Activated naive CD8-positive, alpha-beta T cell treated with anti-CD3 and anti-CD28 coated beads, Interleukin-2, amount 10 ng/mL, durations not matched to agents 7 days and 5 days (primary cell): ENCODE data around the gene DLX6. TPM values are rescaled to one million over a fixed set of nuclear protein-coding genes. Genes with fewer than 3 reads are reported as not detected.

ENCODE experiments used
- ATAC-seq: fragments of 150-1000 bp; cut with Tn5 transposase; one replicate; pipeline ENCODE4 v1.10.0; 2021; ENCODE audit warnings: low read depth, moderate library complexity
- POLR2A ChIA-PET: fragments of 350-600 bp; sonication (Branson Sonifier 250); formaldehyde crosslinking; loops from one replicate; lab custom pipeline; 2021; ENCODE audit warnings: antibody characterized with exemption; lab: Charles Lee
- DNase-seq: peaks from one replicate; pipeline ENCODE4 v3.0.0; 2021
- H3K27ac Mint-ChIP-seq: one replicate; pipeline ENCODE4 v1.8.0; 2022; ENCODE audit warnings: mild to moderate bottlenecking, mixed read lengths
- H3K27me3 Mint-ChIP-seq: one replicate; pipeline ENCODE4 v1.8.0; 2022; ENCODE audit warnings: mild to moderate bottlenecking, moderate library complexity, mixed read lengths
- H3K36me3 Mint-ChIP-seq: one replicate; pipeline ENCODE4 v1.8.0; 2021; ENCODE audit warnings: mild to moderate bottlenecking, mixed read lengths
- H3K4me1 Mint-ChIP-seq: one replicate; pipeline ENCODE4 v1.8.0; 2021; ENCODE audit warnings: mixed read lengths
- H3K4me3 Mint-ChIP-seq: one replicate; pipeline ENCODE4 v1.8.0; 2022; ENCODE audit warnings: mild to moderate bottlenecking, moderate library complexity, mixed read lengths
- H3K9me3 Mint-ChIP-seq: one replicate; pipeline ENCODE4 v1.8.0; 2021; ENCODE audit warnings: mixed read lengths
- total RNA-seq, 2 experiments: library from RNA; stranded (reverse); gene quantifications; one replicate each; pipeline ENCODE4 v1.2.3, GENCODE V29; 2021

Gene DLX6
- total RNA-seq, 2 experiments from 2014 or later = not detected

DNA sequence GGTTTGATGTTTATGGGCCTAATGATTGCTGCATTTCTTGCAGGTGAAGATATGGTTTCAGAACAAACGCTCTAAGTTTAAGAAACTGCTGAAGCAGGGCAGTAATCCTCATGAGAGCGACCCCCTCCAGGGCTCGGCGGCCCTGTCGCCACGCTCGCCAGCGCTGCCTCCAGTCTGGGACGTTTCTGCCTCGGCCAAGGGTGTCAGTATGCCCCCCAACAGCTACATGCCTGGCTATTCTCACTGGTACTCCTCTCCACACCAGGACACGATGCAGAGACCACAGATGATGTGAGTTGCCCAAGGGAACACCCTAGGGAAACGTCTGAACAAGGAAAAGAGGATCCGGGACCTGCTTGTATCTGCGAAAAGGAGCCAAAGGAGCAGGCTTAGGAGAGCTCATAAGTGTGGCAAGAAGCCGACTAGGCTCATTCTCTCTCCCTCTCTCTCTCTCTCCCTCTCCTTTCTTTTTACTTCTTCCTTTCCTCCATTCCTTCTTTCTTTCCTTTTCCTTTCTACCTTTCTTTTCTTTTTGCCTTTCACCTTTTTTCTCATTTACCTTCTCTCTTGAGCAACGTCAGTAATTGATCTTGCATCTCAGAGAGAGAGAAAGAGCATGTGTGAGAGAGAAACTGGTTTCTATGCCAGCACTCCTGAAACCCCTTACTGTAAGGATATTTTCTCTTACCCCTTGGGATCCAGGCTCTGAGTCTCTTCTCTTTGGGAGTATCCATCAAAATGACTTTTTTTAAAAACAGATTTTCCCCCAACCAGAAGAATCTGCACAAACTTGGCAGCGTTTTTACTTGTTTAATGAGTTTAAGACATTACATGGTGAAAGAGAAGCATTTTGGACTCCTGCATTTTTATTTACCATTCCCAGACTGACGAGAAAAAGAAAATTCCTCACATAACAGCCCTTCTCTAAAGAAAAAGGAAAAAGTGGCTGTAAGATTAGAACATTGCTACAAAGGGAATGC lies 4.7 kb downstream of the DLX6 start:
- H3K27ac Mint-ChIP-seq = no peak overlapping the region
- DNase-seq = no peak
- peaks cover 88% of the 10 kb centered on the region for H3K27me3 Mint-ChIP-seq
- POLR2A ChIA-PET = no interaction called here
- peaks cover 1% of the 10 kb centered on the region for H3K36me3 Mint-ChIP-seq
- H3K9me3 Mint-ChIP-seq = no peaks in the 10 kb centered on the region
- peaks cover 2% of the 10 kb centered on the region for H3K4me1 Mint-ChIP-seq
- H3K4me3 Mint-ChIP-seq = no peak overlapping the region
- no peak for ATAC-seq

DNA sequence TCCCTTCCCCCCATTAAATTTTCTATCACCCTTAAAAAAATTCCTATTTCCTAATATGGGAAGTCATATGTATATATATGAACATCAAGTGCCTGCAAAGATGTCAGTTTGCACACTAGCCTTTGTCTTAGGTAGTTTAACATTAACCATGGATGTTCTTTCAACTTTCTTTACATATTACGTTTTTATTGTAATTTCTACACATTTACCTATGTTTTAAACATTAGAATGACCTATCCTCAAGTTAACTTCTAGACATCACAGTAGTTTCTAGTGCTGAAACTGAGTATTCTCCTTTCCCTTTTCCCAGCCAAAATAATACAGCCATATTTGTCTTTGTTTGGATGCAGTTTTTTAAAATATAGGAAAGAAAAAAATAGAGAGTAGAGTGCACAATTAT lies 5.8 kb downstream of the DLX6 start:
- no peak for ATAC-seq
- no peak overlapping the region for H3K4me3 Mint-ChIP-seq
- POLR2A ChIA-PET = no interaction called here

DNA sequence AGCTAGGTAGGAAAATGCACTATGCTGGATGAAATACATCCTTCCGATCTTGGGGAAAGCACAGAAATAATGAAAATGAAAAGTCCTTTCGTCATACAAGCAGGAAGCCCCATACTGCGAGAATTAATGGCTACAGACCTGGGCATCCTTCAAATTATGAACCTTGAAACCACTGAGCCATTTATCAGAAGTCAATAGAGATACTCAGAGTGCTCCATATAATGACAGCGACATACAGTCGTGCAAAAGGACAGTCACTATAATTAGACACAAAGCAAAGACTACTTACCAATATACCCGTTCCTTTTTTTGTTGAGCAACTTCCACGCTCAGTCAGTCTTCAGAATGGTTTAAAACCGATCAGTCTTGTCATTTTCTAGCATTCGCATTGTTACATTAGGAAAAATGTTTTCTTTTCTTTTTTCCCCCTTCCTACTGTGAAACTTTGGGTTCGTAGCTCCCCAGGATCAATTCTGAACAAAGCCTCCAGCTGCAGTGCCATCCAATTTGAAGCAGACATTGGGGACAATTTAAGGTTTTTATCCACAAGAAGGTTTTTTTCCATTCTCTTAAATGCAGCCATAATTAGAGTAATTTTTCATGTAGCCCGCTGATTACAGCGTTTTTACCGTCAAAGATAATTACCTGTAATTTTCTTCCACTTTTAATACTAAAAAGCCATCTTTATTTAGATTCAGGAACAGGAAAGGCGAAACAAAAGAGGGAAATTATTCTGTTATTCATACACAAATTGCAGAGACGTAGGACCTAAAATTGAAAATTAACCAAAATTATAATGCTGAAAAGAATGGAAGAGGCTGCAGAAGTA lies 6.4 kb downstream of the DLX6 start:
- Mint-ChIP-seq H3K4me3 (no peak overlapping the region), H3K27ac (no peak overlapping the region), H3K27me3 (peaks cover 95% of the 10 kb centered on the region), H3K36me3 (peaks cover 1% of the 10 kb centered on the region), H3K9me3 (no peaks in the 10 kb centered on the region), H3K4me1 (peaks cover 2% of the 10 kb centered on the region)
- ATAC-seq (no peak), DNase-seq (no peak)
- POLR2A ChIA-PET = no interaction called here

More for the DNA sequence above, 5.8 kb downstream of the DLX6 start:
- no peak for DNase-seq
- no peaks in the 10 kb centered on the region for H3K9me3 Mint-ChIP-seq
- H3K4me1 Mint-ChIP-seq = peaks cover 3% of the 10 kb centered on the region
- peaks cover 92% of the 10 kb centered on the region for H3K27me3 Mint-ChIP-seq
- no peak overlapping the region for H3K27ac Mint-ChIP-seq
- peaks cover 1% of the 10 kb centered on the region for H3K36me3 Mint-ChIP-seq

- peaks cover 95% of the 10 kb centered on the region for H3K27me3 Mint-ChIP-seq
- H3K9me3 Mint-ChIP-seq = peaks cover 3% of the 10 kb centered on the region
- POLR2A ChIA-PET = no interaction called here
- no peak overlapping the region for H3K4me3 Mint-ChIP-seq
- peaks cover 1% of the 10 kb centered on the region for H3K36me3 Mint-ChIP-seq
- H3K27ac Mint-ChIP-seq = no peak overlapping the region
- ATAC-seq (no peak), DNase-seq (no peak)
- peaks cover 2% of the 10 kb centered on the region for H3K4me1 Mint-ChIP-seq
These were observed 7.2 kb downstream of the DLX6 start for GRCh38 chr7:97012365-97013133.

- Mint-ChIP-seq H3K27ac (no peak overlapping the region), H3K4me3 (no peak overlapping the region), H3K27me3 (peaks cover 95% of the 10 kb centered on the region), H3K9me3 (peaks cover 3% of the 10 kb centered on the region), H3K4me1 (peaks cover 4% of the 10 kb centered on the region), H3K36me3 (peaks cover 1% of the 10 kb centered on the region)
- ATAC-seq (no peak), DNase-seq (no peak)
- POLR2A ChIA-PET = no interaction called here
These were observed 7.9 kb downstream of the DLX6 start for GRCh38 chr7:97013134-97013844.

DNA sequence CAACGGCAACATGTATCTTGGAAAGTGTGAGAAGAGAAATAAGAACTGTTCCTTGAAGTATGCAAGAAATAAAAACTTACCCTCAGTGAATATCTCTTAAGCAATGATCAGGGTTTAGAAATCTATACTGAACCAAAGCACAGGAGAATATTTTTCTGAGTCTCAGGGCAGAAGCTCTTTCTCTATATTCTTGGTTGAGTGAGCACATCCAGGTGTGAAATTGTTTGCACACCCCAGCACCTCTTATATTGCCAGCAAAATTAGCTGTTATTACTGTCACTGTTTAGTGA lies 8.4 kb downstream of the DLX6 start:
- Mint-ChIP-seq H3K36me3 (peaks cover 1% of the 10 kb centered on the region), H3K4me1 (peaks cover 4% of the 10 kb centered on the region), H3K27ac (no peak overlapping the region), H3K4me3 (no peak overlapping the region), H3K27me3 (peaks cover 95% of the 10 kb centered on the region), H3K9me3 (peaks cover 3% of the 10 kb centered on the region)
- POLR2A ChIA-PET = no interaction called here
- ATAC-seq (no peak), DNase-seq (no peak)

- Mint-ChIP-seq H3K27ac (no peak overlapping the region), H3K4me1 (peaks cover 4% of the 10 kb centered on the region)
- no peak for DNase-seq
These were observed 8.9 kb downstream of the DLX6 start for GRCh38 chr7:97014145-97014750.

GRCh38 chr7:97015279-97015678 lies 9.9 kb downstream of the DLX6 start:
- H3K4me3 Mint-ChIP-seq = no peak overlapping the region
- H3K9me3 Mint-ChIP-seq = peaks cover 3% of the 10 kb centered on the region
- DNase-seq (no peak), ATAC-seq (no peak)
- peaks cover 4% of the 10 kb centered on the region for H3K4me1 Mint-ChIP-seq
- no peak overlapping the region for H3K27ac Mint-ChIP-seq
- POLR2A ChIA-PET = no interaction called here
- peaks cover 1% of the 10 kb centered on the region for H3K36me3 Mint-ChIP-seq
- peaks cover 95% of the 10 kb centered on the region for H3K27me3 Mint-ChIP-seq

More at GRCh38 chr7:97014145-97014750, 8.9 kb downstream of the DLX6 start:
- ATAC-seq = no peak
- POLR2A ChIA-PET = no interaction called here
- Mint-ChIP-seq H3K27me3 (peaks cover 96% of the 10 kb centered on the region), H3K36me3 (peaks cover 1% of the 10 kb centered on the region), H3K4me3 (no peak overlapping the region), H3K9me3 (peaks cover 3% of the 10 kb centered on the region)

DNA sequence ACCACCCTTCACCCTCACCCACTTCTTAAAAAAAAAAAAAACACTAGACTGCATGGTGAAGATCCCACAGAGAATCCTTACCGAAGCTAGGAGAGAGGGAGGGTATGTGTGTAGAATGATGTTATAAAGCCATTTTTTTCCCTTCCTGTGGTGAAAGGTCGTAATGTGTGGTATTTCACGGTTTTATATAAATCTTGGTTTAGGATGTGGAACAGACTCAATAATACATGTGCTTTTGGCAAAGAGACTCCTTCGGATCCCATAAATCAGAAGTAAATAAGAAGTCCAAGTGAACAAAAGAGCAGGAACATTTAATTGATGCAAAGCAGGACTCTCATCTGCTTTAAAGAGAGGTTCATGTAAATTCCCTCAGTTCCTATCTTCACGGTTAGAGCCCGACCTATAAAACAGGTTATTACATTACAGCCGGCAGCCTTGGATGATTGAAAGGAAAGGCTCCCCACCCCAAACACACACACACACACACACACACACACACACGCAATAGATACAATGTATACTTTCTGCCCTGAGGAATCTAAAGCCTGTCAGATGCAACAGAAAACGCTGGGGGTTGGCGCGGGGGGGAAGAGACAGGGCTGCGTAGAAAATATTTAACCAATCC lies 10.5 kb downstream of the DLX6 start:
- Mint-ChIP-seq H3K27ac (no peak overlapping the region), H3K4me3 (no peak overlapping the region), H3K36me3 (peaks cover 1% of the 10 kb centered on the region), H3K9me3 (peaks cover 3% of the 10 kb centered on the region), H3K27me3 (peaks cover 97% of the 10 kb centered on the region), H3K4me1 (peaks cover 4% of the 10 kb centered on the region)
- ATAC-seq (no peak), DNase-seq (no peak)
- POLR2A ChIA-PET = no interaction called here

- no peak overlapping the region for H3K27ac Mint-ChIP-seq
- H3K9me3 Mint-ChIP-seq = peaks cover 3% of the 10 kb centered on the region
- POLR2A ChIA-PET = no interaction called here
- peaks cover 4% of the 10 kb centered on the region for H3K4me1 Mint-ChIP-seq
- H3K4me3 Mint-ChIP-seq = no peak overlapping the region
- ATAC-seq = no peak
- DNase-seq = peak; percentile 32
- H3K36me3 Mint-ChIP-seq = no peaks in the 10 kb centered on the region
- peaks cover 93% of the 10 kb centered on the region for H3K27me3 Mint-ChIP-seq
These were observed 11.2 kb downstream of the DLX6 start for GRCh38 chr7:97016381-97017191.

DNA sequence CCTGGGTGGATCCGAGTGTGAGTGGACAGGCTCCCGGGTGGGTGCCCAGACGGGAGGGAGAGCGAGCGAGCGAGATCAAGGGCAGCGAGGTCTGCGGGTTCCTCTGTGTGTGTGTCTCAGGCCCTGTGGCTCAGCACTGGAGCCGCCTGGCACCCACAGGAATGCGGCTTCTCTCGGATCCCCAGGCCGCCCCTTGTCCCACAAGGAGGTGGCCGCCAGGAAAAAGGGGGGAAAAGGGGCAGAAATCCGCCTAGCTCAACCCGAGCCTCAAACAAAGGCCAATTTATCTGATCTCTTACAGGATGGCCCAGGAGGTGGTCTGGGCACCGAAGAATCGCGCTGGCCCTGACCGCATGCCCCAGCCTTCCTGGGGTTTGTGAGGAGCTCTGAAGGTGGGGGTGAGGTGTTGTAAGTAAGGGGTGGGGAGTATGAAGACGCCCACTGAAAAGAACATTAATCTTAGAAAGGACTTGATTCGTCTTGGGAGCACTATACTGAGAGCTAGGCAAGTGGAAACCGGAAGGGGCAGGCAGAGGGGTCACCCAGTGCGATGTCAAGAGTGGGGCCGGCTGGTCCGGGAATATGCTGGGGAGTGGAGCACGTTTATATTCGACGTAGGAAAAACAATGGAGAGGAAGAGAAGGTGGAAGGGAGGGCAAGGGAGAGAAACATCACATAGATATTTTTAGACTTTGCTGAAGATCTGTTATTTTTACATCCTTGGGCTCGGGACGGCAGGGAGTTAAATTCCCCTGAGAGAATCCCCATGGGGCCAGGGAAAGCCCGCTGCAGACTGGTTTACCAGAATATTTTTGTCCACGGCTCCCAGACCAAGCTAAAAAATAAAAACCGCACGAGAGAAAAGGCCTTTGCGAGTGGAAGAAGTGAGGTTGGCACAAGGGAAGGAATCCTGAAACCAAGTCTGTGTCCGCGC lies 12.1 kb downstream of the DLX6 start:
- H3K27ac Mint-ChIP-seq = peak overlapping the region; percentile 73
- POLR2A ChIA-PET = no interaction called here
- DNase-seq = no peak
- no peak overlapping the region for H3K4me3 Mint-ChIP-seq
- peaks cover 10% of the 10 kb centered on the region for H3K4me1 Mint-ChIP-seq
- peaks cover 2% of the 10 kb centered on the region for H3K36me3 Mint-ChIP-seq
- H3K9me3 Mint-ChIP-seq = peaks cover 9% of the 10 kb centered on the region
- ATAC-seq = no peak
- H3K27me3 Mint-ChIP-seq = peaks cover 94% of the 10 kb centered on the region
